OCI-M1 (cell line): ENCODE results near the gene HRCT1.
"Not testable (repeated sequence)": the region's sequence is repeated elsewhere in the genome, so short reads cannot be mapped to it uniquely, and the experiment has no call there.

ENCODE experiments used
- DNase-seq: peaks from one replicate; lab custom pipeline; 2025; lab: John Stamatoyannopoulos, UW

HRCT1 gene

GRCh38 chr9:35896570-35896969 is 9.4 kb upstream of the HRCT1 start:
- DNase-seq, result no peak

GRCh38 chr9:35897376-35898099 is 8.5 kb upstream of the HRCT1 start:
- not testable (repeated sequence) for DNase-seq

- no peak for DNase-seq
Observed at GRCh38 chr9:35898337-35898736, 7.7 kb upstream of the HRCT1 start.

- no peak for DNase-seq
Observed at GRCh38 chr9:35899021-35899420, 7.0 kb upstream of the HRCT1 start.

GRCh38 chr9:35903049-35903448 is 3.0 kb upstream of the HRCT1 start:
- peak; percentile 74 for DNase-seq

GRCh38 chr9:35904338-35904737 is 1.7 kb upstream of the HRCT1 start:
- DNase-seq, result no peak

- DNase-seq, result no peak
Observed at GRCh38 chr9:35905051-35905781, 786 bp upstream of the HRCT1 start.

- no peak for DNase-seq
Observed at GRCh38 chr9:35906923-35907699, 1.1 kb downstream of the HRCT1 start.

- no peak for DNase-seq
Observed at GRCh38 chr9:35907711-35908503, 1.9 kb downstream of the HRCT1 start.

- peak; percentile 45 for DNase-seq
Observed at GRCh38 chr9:35908504-35909125, 2.6 kb downstream of the HRCT1 start.

GRCh38 chr9:35909274-35909673 is 3.3 kb downstream of the HRCT1 start, which contains the start of gene SPAAR:
TSS of gene SPAAR (plus strand) at chr9:35909490. CDS start at chr9:35910464, 974 bp downstream.
- no peak for DNase-seq

GRCh38 chr9:35909687-35910612 is 3.9 kb downstream of the HRCT1 start:
- no peak for DNase-seq

GRCh38 chr9:35910613-35911359 is 4.8 kb downstream of the HRCT1 start:
- peak; percentile 79 for DNase-seq

- no peak for DNase-seq
Observed at GRCh38 chr9:35911690-35912089, 5.7 kb downstream of the HRCT1 start.

GRCh38 chr9:35912791-35913400 is 6.9 kb downstream of the HRCT1 start:
- DNase-seq, result no peak

- not testable (repeated sequence) for DNase-seq
Observed at GRCh38 chr9:35913429-35913828, 7.4 kb downstream of the HRCT1 start.

- no peak for DNase-seq
Observed at GRCh38 chr9:35914301-35914807, 8.4 kb downstream of the HRCT1 start.

GRCh38 chr9:35915681-35916294 is 9.8 kb downstream of the HRCT1 start:
- DNase-seq, result no peak
